H1 (cell line): ENCODE data around the gene DCUN1D4. TPM values are rescaled to one million over a fixed set of nuclear protein-coding genes. Genes with fewer than 3 reads are reported as not detected.

Experiments
- EGR1 ChIP-seq: IDR thresholded peaks from 2 replicates; pipeline ENCODE4 v1.6.1; 2011; ENCODE audit warnings: low read depth, low read length, borderline replicate concordance
- EZH2 ChIP-seq: fragments of 200-600 bp; sonication (generic); IDR thresholded peaks from 2 replicates; pipeline ENCODE4 v1.7.1; 2012; ENCODE audit warnings: low read depth, mild to moderate bottlenecking, moderate library complexity, low read length, inconsistent platforms; ENCODE audit not compliant: severe bottlenecking
- KDM1A ChIP-seq: fragments of 200-600, 300-600 bp; sonication (generic); IDR thresholded peaks from 2 replicates; pipeline ENCODE4 v1.7.1; 2016; ENCODE audit warnings: mild to moderate bottlenecking, low read length, borderline replicate concordance
- NANOG ChIP-seq: IDR thresholded peaks from 2 replicates; pipeline ENCODE4 v1.6.1; 2011; ENCODE audit warnings: low read length, low read depth, mild to moderate bottlenecking, inconsistent platforms; ENCODE audit not compliant: insufficient read depth, poor library complexity, severe bottlenecking
- NRF1 ChIP-seq: IDR thresholded peaks from 2 replicates; pipeline ENCODE4 v1.6.1; 2011; ENCODE audit warnings: mild to moderate bottlenecking, low read depth, low read length, improper control_type of control experiment
- polyA plus RNA-seq, 7 experiments: library from polyadenylated mRNA; depleted of rRNA in 3 of 7; stranded (reverse) in 5 of 7; unstranded in 2 of 7; fragments of >200 nt in 5 of 7; fragments of 200-250 nt in 2 of 7; gene quantifications; 1 replicate in 5 of 7; 2 replicates in 1 of 7; 4 replicates in 1 of 7; pipeline versions ENCODE4 v1.2.1 to v1.2.3, GENCODE V29; 2011 to 2013; ENCODE audit warnings: missing spikeins in 2 of 7, mixed read lengths in 2 of 7
- total RNA-seq: library from RNA; stranded (reverse); fragmentation: NEBNext Ultra II Directional; extraction: Animal tissue kit (Norgen Biotek cat#: 25700); gene quantifications from 2 replicates; pipeline ENCODE4 v1.2.1, GENCODE V29; 2021
- TF ChIP-seq, protein P1 (sequence below): fragments of 300-600 bp; sonication (generic); IDR thresholded peaks from 2 replicates; pipeline ENCODE4 v1.7.1; 2012; ENCODE audit warnings: low read length, moderate library complexity, mild to moderate bottlenecking, inconsistent platforms; ENCODE audit not compliant: insufficient replicate concordance
- TF ChIP-seq, protein P2 (sequence below): IDR thresholded peaks from 2 replicates; pipeline ENCODE4 v1.6.1; 2011; ENCODE audit warnings: low read depth, mild to moderate bottlenecking, low read length; ENCODE audit not compliant: insufficient read depth
- TF ChIP-seq, protein P3 (sequence below): IDR thresholded peaks from 2 replicates; pipeline ENCODE4 v1.6.1; 2012; ENCODE audit warnings: low read length, inconsistent platforms

Gene DCUN1D4
- total and polyA plus RNA-seq, 2 of the 8 experiments (the other 6 are each of a cell fraction or from before 2014, with no cell fraction given): 22.9 to 55.9 TPM

DNA sequence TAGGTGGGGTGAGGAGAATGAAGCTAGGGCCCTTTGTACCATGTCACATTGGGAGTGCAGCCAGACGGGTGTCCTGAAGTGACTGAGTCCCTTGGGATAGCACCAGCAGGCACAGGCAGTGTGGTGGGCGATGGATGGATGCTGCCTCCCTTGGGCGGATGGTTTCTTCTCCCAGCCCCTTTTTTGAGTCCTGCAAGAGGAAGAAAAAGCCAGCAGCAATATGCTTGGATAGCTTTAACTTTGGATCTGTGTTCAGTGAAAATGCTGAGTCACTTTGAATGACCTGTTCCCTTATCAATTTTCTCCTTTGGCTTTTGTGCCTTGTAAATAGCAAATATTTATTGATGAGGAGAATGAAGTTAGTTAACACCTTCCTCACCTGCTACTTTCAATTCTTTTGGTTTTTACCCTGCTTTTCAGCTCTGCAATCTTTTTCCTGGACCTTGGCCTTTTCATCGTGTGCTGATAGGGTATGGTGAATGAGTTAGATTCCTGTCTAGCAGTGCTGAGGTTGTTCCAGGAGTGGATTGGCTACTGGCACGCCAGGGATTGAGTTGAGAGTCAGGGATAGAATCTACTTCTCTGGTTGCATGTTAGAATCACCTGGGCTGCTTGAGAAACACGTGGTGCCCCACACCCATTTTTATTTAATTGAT lies 10.2 kb downstream of the DCUN1D4 start (continued):
- TF ChIP-seq, protein P1, sequence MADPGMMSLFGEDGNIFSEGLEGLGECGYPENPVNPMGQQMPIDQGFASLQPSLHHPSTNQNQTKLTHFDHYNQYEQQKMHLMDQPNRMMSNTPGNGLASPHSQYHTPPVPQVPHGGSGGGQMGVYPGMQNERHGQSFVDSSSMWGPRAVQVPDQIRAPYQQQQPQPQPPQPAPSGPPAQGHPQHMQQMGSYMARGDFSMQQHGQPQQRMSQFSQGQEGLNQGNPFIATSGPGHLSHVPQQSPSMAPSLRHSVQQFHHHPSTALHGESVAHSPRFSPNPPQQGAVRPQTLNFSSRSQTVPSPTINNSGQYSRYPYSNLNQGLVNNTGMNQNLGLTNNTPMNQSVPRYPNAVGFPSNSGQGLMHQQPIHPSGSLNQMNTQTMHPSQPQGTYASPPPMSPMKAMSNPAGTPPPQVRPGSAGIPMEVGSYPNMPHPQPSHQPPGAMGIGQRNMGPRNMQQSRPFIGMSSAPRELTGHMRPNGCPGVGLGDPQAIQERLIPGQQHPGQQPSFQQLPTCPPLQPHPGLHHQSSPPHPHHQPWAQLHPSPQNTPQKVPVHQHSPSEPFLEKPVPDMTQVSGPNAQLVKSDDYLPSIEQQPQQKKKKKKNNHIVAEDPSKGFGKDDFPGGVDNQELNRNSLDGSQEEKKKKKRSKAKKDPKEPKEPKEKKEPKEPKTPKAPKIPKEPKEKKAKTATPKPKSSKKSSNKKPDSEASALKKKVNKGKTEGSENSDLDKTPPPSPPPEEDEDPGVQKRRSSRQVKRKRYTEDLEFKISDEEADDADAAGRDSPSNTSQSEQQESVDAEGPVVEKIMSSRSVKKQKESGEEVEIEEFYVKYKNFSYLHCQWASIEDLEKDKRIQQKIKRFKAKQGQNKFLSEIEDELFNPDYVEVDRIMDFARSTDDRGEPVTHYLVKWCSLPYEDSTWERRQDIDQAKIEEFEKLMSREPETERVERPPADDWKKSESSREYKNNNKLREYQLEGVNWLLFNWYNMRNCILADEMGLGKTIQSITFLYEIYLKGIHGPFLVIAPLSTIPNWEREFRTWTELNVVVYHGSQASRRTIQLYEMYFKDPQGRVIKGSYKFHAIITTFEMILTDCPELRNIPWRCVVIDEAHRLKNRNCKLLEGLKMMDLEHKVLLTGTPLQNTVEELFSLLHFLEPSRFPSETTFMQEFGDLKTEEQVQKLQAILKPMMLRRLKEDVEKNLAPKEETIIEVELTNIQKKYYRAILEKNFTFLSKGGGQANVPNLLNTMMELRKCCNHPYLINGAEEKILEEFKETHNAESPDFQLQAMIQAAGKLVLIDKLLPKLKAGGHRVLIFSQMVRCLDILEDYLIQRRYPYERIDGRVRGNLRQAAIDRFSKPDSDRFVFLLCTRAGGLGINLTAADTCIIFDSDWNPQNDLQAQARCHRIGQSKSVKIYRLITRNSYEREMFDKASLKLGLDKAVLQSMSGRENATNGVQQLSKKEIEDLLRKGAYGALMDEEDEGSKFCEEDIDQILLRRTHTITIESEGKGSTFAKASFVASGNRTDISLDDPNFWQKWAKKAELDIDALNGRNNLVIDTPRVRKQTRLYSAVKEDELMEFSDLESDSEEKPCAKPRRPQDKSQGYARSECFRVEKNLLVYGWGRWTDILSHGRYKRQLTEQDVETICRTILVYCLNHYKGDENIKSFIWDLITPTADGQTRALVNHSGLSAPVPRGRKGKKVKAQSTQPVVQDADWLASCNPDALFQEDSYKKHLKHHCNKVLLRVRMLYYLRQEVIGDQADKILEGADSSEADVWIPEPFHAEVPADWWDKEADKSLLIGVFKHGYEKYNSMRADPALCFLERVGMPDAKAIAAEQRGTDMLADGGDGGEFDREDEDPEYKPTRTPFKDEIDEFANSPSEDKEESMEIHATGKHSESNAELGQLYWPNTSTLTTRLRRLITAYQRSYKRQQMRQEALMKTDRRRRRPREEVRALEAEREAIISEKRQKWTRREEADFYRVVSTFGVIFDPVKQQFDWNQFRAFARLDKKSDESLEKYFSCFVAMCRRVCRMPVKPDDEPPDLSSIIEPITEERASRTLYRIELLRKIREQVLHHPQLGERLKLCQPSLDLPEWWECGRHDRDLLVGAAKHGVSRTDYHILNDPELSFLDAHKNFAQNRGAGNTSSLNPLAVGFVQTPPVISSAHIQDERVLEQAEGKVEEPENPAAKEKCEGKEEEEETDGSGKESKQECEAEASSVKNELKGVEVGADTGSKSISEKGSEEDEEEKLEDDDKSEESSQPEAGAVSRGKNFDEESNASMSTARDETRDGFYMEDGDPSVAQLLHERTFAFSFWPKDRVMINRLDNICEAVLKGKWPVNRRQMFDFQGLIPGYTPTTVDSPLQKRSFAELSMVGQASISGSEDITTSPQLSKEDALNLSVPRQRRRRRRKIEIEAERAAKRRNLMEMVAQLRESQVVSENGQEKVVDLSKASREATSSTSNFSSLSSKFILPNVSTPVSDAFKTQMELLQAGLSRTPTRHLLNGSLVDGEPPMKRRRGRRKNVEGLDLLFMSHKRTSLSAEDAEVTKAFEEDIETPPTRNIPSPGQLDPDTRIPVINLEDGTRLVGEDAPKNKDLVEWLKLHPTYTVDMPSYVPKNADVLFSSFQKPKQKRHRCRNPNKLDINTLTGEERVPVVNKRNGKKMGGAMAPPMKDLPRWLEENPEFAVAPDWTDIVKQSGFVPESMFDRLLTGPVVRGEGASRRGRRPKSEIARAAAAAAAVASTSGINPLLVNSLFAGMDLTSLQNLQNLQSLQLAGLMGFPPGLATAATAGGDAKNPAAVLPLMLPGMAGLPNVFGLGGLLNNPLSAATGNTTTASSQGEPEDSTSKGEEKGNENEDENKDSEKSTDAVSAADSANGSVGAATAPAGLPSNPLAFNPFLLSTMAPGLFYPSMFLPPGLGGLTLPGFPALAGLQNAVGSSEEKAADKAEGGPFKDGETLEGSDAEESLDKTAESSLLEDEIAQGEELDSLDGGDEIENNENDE: no peak
- TF ChIP-seq, protein P2, sequence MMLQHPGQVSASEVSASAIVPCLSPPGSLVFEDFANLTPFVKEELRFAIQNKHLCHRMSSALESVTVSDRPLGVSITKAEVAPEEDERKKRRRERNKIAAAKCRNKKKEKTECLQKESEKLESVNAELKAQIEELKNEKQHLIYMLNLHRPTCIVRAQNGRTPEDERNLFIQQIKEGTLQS: no peak
- TF ChIP-seq KDM1A (no peak), NANOG (no peak), EZH2 (no peak), EGR1 (no peak), NRF1 (no peak)
- TF ChIP-seq, protein P3, sequence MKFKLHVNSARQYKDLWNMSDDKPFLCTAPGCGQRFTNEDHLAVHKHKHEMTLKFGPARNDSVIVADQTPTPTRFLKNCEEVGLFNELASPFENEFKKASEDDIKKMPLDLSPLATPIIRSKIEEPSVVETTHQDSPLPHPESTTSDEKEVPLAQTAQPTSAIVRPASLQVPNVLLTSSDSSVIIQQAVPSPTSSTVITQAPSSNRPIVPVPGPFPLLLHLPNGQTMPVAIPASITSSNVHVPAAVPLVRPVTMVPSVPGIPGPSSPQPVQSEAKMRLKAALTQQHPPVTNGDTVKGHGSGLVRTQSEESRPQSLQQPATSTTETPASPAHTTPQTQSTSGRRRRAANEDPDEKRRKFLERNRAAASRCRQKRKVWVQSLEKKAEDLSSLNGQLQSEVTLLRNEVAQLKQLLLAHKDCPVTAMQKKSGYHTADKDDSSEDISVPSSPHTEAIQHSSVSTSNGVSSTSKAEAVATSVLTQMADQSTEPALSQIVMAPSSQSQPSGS: no peak
